BE2C (cell line): ENCODE data around the gene CDC123.
"Not testable (repeated sequence)": the region's sequence is repeated elsewhere in the genome, so short reads cannot be mapped to it uniquely, and the experiment has no call there.

ENCODE experiments used
- DNase-seq: peaks from one replicate; pipeline ENCODE4 v3.0.0-alpha.2; 2020
- H3K27me3 ChIP-seq: fragments of 250-450 bp; sonication (Bioruptor Pico); 2 replicates; pipeline ENCODE4 v1.5.1; 2020; ENCODE audit warnings: mild to moderate bottlenecking
- H3K36me3 ChIP-seq: fragments of 250-450 bp; sonication (Bioruptor Pico); 2 replicates; pipeline ENCODE4 v1.5.1; 2020; ENCODE audit warnings: mild to moderate bottlenecking
- H3K4me1 ChIP-seq: fragments of 250-450 bp; sonication (Bioruptor Pico); 2 replicates; pipeline ENCODE4 v1.5.1; 2020
- H3K4me3 ChIP-seq: 2 replicates; pipeline ENCODE4 v1.5.1; 2011; ENCODE audit warnings: low read depth, low read length
- H3K9me3 ChIP-seq: fragments of 250-450 bp; sonication (Bioruptor Pico); 2 replicates; pipeline ENCODE4 v1.5.1; 2020
- TF ChIP-seq, protein P1 (sequence below): IDR thresholded peaks from 2 replicates; pipeline ENCODE4 v1.5.1; 2012; ENCODE audit warnings: mild to moderate bottlenecking, low read depth, low read length

Gene CDC123

GRCh38 chr10:12214763-12215218, 18.8 kb downstream of the CDC123 start:
- Histone ChIP-seq H3K9me3 (no peaks in the 10 kb centered on the region), H3K4me1 (peaks cover 5% of the 10 kb centered on the region; the same call in 1 of the 2 replicates), H3K4me3 (no peak overlapping the region), H3K36me3 (peaks cover 61% of the 10 kb centered on the region), H3K27me3 (no peaks in the 10 kb centered on the region)
- TF ChIP-seq, protein P1, sequence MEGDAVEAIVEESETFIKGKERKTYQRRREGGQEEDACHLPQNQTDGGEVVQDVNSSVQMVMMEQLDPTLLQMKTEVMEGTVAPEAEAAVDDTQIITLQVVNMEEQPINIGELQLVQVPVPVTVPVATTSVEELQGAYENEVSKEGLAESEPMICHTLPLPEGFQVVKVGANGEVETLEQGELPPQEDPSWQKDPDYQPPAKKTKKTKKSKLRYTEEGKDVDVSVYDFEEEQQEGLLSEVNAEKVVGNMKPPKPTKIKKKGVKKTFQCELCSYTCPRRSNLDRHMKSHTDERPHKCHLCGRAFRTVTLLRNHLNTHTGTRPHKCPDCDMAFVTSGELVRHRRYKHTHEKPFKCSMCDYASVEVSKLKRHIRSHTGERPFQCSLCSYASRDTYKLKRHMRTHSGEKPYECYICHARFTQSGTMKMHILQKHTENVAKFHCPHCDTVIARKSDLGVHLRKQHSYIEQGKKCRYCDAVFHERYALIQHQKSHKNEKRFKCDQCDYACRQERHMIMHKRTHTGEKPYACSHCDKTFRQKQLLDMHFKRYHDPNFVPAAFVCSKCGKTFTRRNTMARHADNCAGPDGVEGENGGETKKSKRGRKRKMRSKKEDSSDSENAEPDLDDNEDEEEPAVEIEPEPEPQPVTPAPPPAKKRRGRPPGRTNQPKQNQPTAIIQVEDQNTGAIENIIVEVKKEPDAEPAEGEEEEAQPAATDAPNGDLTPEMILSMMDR: peak; percentile 68
- DNase-seq: peak; percentile 56

DNA sequence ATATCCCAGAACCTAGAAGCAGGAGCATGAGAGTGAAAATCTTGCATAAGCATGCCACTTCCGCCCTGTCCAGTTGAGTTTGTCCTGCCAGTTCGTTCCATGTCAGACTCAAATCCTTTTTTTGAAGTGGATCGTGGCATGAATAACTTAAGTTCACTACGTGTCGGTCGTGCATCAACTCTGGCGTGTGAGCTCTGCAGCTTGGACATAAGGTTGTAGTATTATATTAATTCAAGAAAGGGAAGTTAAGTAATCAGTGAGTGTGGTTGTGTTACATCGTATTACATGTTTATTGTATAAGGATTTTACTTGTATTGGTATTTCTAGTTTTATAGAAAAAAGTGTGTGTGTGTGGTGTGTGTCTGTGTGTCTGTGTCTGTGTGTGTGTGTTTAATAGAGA, 23.0 kb downstream of the CDC123 start:
- H3K4me3 ChIP-seq: no peak overlapping the region
- peaks cover 53% of the 10 kb centered on the region for H3K36me3 ChIP-seq
- DNase-seq: no peak
- H3K27me3 ChIP-seq: no peaks in the 10 kb centered on the region
- TF ChIP-seq, protein P1: no peak
- no peaks in the 10 kb centered on the region for H3K9me3 ChIP-seq
- H3K4me1 ChIP-seq: peaks cover 5% of the 10 kb centered on the region; the same call in 1 of the 2 replicates

GRCh38 chr10:12221323-12222298, 25.6 kb downstream of the CDC123 start:
- H3K36me3 ChIP-seq: peaks cover 52% of the 10 kb centered on the region
- no peak overlapping the region for H3K4me3 ChIP-seq
- DNase-seq: peak; percentile 31
- TF ChIP-seq, protein P1: no peak
- no peaks in the 10 kb centered on the region for H3K9me3 ChIP-seq
- no peaks in the 10 kb centered on the region for H3K27me3 ChIP-seq
- H3K4me1 ChIP-seq: no peaks in the 10 kb centered on the region

DNA sequence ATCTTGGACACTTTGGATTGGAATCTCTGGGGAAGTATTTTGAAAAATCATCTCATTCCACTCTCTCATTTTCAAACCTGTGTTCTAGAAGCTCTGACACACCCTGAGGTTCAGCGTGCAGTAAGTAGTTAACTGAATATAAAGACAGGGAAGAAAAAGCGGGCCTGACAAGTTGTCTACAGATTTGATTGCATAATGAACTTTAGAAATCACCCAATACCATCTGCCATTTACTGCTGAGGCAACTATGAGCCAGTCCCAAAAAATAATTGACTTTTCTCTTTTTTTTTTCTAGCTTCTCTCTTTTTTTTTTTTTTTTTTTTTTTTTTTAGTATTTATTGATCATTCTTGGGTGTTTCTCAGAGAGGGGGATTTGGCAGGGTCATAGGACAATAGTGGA, 29.5 kb downstream of the CDC123 start:
- TF ChIP-seq, protein P1: no peak
- Histone ChIP-seq H3K4me1 (no peaks in the 10 kb centered on the region), H3K36me3 (peaks cover 35% of the 10 kb centered on the region), H3K27me3 (no peaks in the 10 kb centered on the region), H3K4me3 (no peak overlapping the region), H3K9me3 (no peaks in the 10 kb centered on the region)
- no peak for DNase-seq

GRCh38 chr10:12226438-12226837, 30.4 kb downstream of the CDC123 start:
- not testable (repeated sequence) for H3K9me3 ChIP-seq, DNase-seq

DNA sequence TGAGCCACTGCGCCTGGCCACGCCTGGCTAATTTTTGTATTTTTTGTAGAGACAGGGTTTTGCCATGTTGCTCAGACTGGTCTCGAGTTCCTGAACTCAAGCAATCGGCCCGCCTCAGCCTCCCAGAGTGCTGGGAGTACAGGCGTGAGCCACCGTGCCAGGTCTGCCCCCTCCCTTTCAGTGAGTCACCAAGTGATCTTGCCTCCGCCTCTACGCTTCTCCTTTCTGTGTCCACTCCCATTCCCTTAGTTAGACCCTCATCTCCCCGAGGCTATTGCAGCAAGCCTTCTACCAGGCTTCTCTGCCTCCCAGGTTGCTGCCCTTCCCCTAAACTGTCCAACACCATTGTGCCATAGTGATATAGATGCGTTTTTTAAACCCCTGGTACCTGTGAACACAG, 32.9 kb downstream of the CDC123 start:
- DNase-seq: no peak
- TF ChIP-seq, protein P1: no peak
- Histone ChIP-seq H3K9me3 (no peaks in the 10 kb centered on the region), H3K4me3 (no peak overlapping the region), H3K4me1 (no peaks in the 10 kb centered on the region), H3K27me3 (no peaks in the 10 kb centered on the region), H3K36me3 (peaks cover 36% of the 10 kb centered on the region)

More at GRCh38 chr10:12226438-12226837, 30.4 kb downstream of the CDC123 start:
- not testable (repeated sequence) for H3K27me3 ChIP-seq, H3K4me1 ChIP-seq, H3K4me3 ChIP-seq
- peaks cover 34% of the 10 kb centered on the region for H3K36me3 ChIP-seq

- H3K4me3 ChIP-seq, H3K9me3 ChIP-seq: not testable (repeated sequence)
- H3K36me3 ChIP-seq: peaks cover 58% of the 10 kb centered on the region
These were observed 38.7 kb downstream of the CDC123 start for GRCh38 chr10:12234687-12235086.

More at GRCh38 chr10:12234687-12235086, 38.7 kb downstream of the CDC123 start:
- H3K4me1 ChIP-seq, H3K27me3 ChIP-seq, DNase-seq: not testable (repeated sequence)
